Astrocyte of the cerebellum (primary cell): ENCODE measurements around the gene DMGDH.

Experiments used
- DNase-seq: peaks from one replicate; pipeline ENCODE4 v3.0.0-alpha.2; 2011; ENCODE audit warnings: low read depth
- H3K4me3 ChIP-seq: 2 replicates; pipeline ENCODE4 v1.5.1; 2011; ENCODE audit warnings: mild to moderate bottlenecking, low read depth, low read length, moderate library complexity
- CTCF ChIP-seq: IDR thresholded peaks from 2 replicates; pipeline ENCODE4 v1.5.1; 2012; ENCODE audit warnings: low read length, low read depth, moderate library complexity, mild to moderate bottlenecking; ENCODE audit errors: missing control alignments
- in situ Hi-C: cut with HindIII; loops from 2 replicates; pipeline ENCODE4 v1.10.0; 2017; ENCODE audit warnings: low sequenced_read_pairs

DMGDH gene

GRCh38 chr5:78979117-78979742 is 90.2 kb downstream of the DMGDH start:
- no peak overlapping the region for H3K4me3 ChIP-seq
- in situ Hi-C loops, result no loop called here
- no peak for TF ChIP-seq CTCF
- DNase-seq, result no peak

GRCh38 chr5:78975035-78975434 is 94.4 kb downstream of the DMGDH start:
- in situ Hi-C loops, result no loop called here
- TF ChIP-seq CTCF, result no peak
- no peak overlapping the region for H3K4me3 ChIP-seq
- no peak for DNase-seq

GRCh38 chr5:78974601-78975000 is 94.9 kb downstream of the DMGDH start:
- DNase-seq, result no peak
- in situ Hi-C loops, result no loop called here
- H3K4me3 ChIP-seq, result no peak overlapping the region
- no peak for TF ChIP-seq CTCF

GRCh38 chr5:78974011-78974410 is 95.5 kb downstream of the DMGDH start:
- no peak for DNase-seq
- in situ Hi-C loops, result no loop called here
- no peak overlapping the region for H3K4me3 ChIP-seq
- TF ChIP-seq CTCF, result no peak

- in situ Hi-C loops, result no loop called here
- TF ChIP-seq CTCF, result no peak
- H3K4me3 ChIP-seq, result no peak overlapping the region
- peak; percentile 45 for DNase-seq
Measured at GRCh38 chr5:78972654-78973428, 96.6 kb downstream of the DMGDH start.

GRCh38 chr5:78971998-78972397 is 97.5 kb downstream of the DMGDH start:
- no peak for TF ChIP-seq CTCF
- DNase-seq, result no peak
- H3K4me3 ChIP-seq, result no peak overlapping the region
- in situ Hi-C loops, result no loop called here
